ENCODE results near the gene HCN2. TPM values are rescaled to one million over a fixed set of nuclear protein-coding genes. Genes with fewer than 3 reads are reported as not detected.
A peak's percentile ranks its signal among the peaks of the same experiment; 100 is the strongest.

The HCN2 gene
- total and polyA plus RNA-seq, 9 of the 15 experiments (the other 6 are each of a cell fraction or from before 2014, with no cell fraction given) = 0.29 to 4.2 (median 0.82) TPM; not detected in 2

DNA sequence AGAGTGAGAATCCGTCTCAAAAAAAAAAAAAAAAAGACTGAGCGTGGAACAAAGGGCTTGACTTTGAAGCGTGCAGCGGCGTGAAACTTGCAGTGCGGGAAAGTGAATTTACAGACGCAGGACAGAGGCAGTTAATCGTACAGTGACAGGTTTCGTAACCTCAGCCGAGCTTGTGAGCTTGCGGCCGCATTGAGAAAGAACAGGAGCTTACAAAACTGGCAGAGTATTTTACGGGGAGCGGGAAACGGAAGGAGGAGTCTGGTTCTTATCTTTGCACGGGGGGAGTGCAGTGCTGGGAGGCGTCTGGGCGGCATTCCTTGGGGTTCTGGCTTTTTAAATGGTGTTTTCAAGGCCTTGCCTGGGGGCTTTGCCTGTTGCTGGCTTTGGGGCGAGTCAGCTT lies 23.3 kb upstream of the HCN2 start (continued):
- TF ChIP-seq, protein P1, sequence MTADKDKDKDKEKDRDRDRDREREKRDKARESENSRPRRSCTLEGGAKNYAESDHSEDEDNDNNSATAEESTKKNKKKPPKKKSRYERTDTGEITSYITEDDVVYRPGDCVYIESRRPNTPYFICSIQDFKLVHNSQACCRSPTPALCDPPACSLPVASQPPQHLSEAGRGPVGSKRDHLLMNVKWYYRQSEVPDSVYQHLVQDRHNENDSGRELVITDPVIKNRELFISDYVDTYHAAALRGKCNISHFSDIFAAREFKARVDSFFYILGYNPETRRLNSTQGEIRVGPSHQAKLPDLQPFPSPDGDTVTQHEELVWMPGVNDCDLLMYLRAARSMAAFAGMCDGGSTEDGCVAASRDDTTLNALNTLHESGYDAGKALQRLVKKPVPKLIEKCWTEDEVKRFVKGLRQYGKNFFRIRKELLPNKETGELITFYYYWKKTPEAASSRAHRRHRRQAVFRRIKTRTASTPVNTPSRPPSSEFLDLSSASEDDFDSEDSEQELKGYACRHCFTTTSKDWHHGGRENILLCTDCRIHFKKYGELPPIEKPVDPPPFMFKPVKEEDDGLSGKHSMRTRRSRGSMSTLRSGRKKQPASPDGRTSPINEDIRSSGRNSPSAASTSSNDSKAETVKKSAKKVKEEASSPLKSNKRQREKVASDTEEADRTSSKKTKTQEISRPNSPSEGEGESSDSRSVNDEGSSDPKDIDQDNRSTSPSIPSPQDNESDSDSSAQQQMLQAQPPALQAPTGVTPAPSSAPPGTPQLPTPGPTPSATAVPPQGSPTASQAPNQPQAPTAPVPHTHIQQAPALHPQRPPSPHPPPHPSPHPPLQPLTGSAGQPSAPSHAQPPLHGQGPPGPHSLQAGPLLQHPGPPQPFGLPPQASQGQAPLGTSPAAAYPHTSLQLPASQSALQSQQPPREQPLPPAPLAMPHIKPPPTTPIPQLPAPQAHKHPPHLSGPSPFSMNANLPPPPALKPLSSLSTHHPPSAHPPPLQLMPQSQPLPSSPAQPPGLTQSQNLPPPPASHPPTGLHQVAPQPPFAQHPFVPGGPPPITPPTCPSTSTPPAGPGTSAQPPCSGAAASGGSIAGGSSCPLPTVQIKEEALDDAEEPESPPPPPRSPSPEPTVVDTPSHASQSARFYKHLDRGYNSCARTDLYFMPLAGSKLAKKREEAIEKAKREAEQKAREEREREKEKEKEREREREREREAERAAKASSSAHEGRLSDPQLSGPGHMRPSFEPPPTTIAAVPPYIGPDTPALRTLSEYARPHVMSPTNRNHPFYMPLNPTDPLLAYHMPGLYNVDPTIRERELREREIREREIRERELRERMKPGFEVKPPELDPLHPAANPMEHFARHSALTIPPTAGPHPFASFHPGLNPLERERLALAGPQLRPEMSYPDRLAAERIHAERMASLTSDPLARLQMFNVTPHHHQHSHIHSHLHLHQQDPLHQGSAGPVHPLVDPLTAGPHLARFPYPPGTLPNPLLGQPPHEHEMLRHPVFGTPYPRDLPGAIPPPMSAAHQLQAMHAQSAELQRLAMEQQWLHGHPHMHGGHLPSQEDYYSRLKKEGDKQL (CRISPR knock-in tag; IDR thresholded peaks at IDR 0.05; ENCODE audit: borderline replicate concordance) = no peak
- peak; percentile 74; the same call in 1 of the 2 replicates for TF ChIP-seq LEF1 (IDR thresholded peaks at IDR 0.05)
- no peak for TF ChIP-seq WHSC1 (IDR thresholded peaks at IDR 0.05; ENCODE audit: low read length)
- no peak for TF ChIP-seq MAFF (IDR thresholded peaks at IDR 0.05; ENCODE audit: low read length)
- TF ChIP-seq HNRNPLL (IDR thresholded peaks at IDR 0.05; ENCODE audit: low read depth, low read length, poor library complexity, severe bottlenecking) = no peak
- TF ChIP-seq MEF2A (IDR thresholded peaks at IDR 0.05; ENCODE audit: control insufficient read depth, low read depth, low read length) = no peak
- TF ChIP-seq ZNF583 (CRISPR knock-in tag; IDR thresholded peaks at IDR 0.05) = no peak
- no peak for TF ChIP-seq PRPF4 (IDR thresholded peaks at IDR 0.05; ENCODE audit: insufficient read depth, low read depth, low read length, poor library complexity, severe bottlenecking)
- TF ChIP-seq PCBP2 (IDR thresholded peaks at IDR 0.05; ENCODE audit: low read depth, low read length, poor library complexity, severe bottlenecking) = no peak
- TF ChIP-seq, protein P2, sequence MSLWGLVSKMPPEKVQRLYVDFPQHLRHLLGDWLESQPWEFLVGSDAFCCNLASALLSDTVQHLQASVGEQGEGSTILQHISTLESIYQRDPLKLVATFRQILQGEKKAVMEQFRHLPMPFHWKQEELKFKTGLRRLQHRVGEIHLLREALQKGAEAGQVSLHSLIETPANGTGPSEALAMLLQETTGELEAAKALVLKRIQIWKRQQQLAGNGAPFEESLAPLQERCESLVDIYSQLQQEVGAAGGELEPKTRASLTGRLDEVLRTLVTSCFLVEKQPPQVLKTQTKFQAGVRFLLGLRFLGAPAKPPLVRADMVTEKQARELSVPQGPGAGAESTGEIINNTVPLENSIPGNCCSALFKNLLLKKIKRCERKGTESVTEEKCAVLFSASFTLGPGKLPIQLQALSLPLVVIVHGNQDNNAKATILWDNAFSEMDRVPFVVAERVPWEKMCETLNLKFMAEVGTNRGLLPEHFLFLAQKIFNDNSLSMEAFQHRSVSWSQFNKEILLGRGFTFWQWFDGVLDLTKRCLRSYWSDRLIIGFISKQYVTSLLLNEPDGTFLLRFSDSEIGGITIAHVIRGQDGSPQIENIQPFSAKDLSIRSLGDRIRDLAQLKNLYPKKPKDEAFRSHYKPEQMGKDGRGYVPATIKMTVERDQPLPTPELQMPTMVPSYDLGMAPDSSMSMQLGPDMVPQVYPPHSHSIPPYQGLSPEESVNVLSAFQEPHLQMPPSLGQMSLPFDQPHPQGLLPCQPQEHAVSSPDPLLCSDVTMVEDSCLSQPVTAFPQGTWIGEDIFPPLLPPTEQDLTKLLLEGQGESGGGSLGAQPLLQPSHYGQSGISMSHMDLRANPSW (CRISPR knock-in tag; IDR thresholded peaks at IDR 0.05) = no peak
- TF ChIP-seq MIER1 (IDR thresholded peaks at IDR 0.05; ENCODE audit: low read depth) = no peak
- TF ChIP-seq PHF8 (IDR thresholded peaks at IDR 0.05; ENCODE audit: borderline replicate concordance, low read length) = no peak
- TF ChIP-seq ZNF146 (CRISPR knock-in tag; IDR thresholded peaks at IDR 0.05; ENCODE audit: unreplicated experiment) = no peak
- no peak for TF ChIP-seq SMAD3 (CRISPR knock-in tag; conservative IDR thresholded peaks at IDR 0.05)
- TF ChIP-seq HDAC6 (IDR thresholded peaks at IDR 0.05; ENCODE audit: low read depth, low read length) = no peak
- no peak for TF ChIP-seq TSC22D4 (tag; IDR thresholded peaks at IDR 0.05)
- peak; percentile 98 for TF ChIP-seq CEBPB (tag; IDR thresholded peaks at IDR 0.05)
- TF ChIP-seq ZNF133 (CRISPR knock-in tag; IDR thresholded peaks at IDR 0.05) = no peak
- TF ChIP-seq PURB (CRISPR knock-in tag; IDR thresholded peaks at IDR 0.05; ENCODE audit: low read depth) = no peak
- peak; percentile 41; the same call in 1 of the 2 replicates for TF ChIP-seq EP300 (IDR thresholded peaks at IDR 0.05; ENCODE audit: low read length)
- peak; percentile 79; the same call in 1 of the 2 replicates for TF ChIP-seq CBX5 (IDR thresholded peaks at IDR 0.05; ENCODE audit: borderline replicate concordance, low read depth)
- TF ChIP-seq TAF9B (IDR thresholded peaks at IDR 0.05; ENCODE audit: partially characterized antibody) = peak; percentile 42
- TF ChIP-seq ZFP1 (CRISPR knock-in tag; IDR thresholded peaks at IDR 0.05) = no peak
